ENCODE measurements around the gene MOB1A. TPM values are rescaled to one million over a fixed set of nuclear protein-coding genes. Genes with fewer than 3 reads are reported as not detected.

The MOB1A gene
- total RNA-seq, 4 donors from 2014 or later: 115 to 185 (median 133) TPM

DNA sequence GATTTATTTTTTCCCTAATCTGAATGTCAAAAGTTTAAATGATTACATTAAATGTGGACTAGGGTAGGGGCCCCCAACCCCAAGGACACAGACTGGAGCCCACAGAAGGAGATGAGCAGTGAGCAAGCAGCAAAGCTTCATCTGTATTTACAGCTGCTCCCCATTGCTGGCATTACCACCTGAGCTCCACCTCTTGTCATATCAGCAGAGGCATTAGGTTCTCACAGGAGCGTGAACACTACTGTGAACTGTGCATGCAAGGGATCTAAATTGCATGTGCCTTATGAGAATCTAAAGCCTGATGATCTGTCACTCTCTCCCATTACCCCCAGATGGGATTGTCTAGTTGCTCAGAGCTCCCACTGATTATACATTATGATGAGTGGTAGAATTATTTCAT lies 3.8 kb downstream of the MOB1A start:
- Histone ChIP-seq H3K27me3 (no peaks in the 10 kb centered on the region), H3K27ac (no peak overlapping the region), H3K4me1 (peaks cover 0 to 64% (median 14%) of the 10 kb centered on the region in 3 donors), H3K4me3 (no peak overlapping the region), H3K36me3 (peaks cover 0 to 28% of the 10 kb centered on the region in 2 donors), H3K9me3 (no peaks in the 10 kb centered on the region)
- TF ChIP-seq, protein P1, sequence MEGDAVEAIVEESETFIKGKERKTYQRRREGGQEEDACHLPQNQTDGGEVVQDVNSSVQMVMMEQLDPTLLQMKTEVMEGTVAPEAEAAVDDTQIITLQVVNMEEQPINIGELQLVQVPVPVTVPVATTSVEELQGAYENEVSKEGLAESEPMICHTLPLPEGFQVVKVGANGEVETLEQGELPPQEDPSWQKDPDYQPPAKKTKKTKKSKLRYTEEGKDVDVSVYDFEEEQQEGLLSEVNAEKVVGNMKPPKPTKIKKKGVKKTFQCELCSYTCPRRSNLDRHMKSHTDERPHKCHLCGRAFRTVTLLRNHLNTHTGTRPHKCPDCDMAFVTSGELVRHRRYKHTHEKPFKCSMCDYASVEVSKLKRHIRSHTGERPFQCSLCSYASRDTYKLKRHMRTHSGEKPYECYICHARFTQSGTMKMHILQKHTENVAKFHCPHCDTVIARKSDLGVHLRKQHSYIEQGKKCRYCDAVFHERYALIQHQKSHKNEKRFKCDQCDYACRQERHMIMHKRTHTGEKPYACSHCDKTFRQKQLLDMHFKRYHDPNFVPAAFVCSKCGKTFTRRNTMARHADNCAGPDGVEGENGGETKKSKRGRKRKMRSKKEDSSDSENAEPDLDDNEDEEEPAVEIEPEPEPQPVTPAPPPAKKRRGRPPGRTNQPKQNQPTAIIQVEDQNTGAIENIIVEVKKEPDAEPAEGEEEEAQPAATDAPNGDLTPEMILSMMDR (IDR thresholded peaks at IDR 0.05): no peak
- no peak for TF ChIP-seq POLR2A (IDR thresholded peaks at IDR 0.05)
- TF ChIP-seq EP300 (IDR thresholded peaks at IDR 0.05): no peak
- TF ChIP-seq POLR2AphosphoS5 (IDR thresholded peaks at IDR 0.05): no peak
- ATAC-seq: no peak
- WGBS, 2 donors (ENCODE audit: low coverage in 1 of 2): 71% methylated on average over 1 of the region's 1 CpG; no CpG with 5 or more reads in 1 of the 2 donors

DNA sequence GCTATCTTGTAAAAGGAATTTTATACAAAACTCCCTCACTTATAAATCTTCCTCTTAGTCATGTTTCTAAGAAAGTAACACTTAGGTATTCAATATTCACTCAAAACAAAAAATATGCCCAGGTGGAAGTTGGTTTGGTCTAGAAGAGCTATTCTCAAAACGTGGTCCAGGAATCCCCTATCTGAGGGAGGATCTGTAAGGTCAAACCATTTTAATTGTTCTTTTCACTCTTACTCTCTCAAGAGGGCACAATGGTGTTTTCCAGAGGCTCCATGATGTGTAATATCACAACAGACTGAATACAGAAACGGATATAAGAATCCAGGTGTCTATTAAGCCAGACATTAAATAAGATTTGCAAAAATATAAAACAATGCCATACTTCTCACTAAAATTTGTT lies 9.9 kb downstream of the MOB1A start:
- Histone ChIP-seq H3K27me3 (no peaks in the 10 kb centered on the region), H3K27ac (no peak overlapping the region), H3K4me1 (peaks cover 0 to 18% (median 0%) of the 10 kb centered on the region in 3 donors), H3K4me3 (no peak overlapping the region), H3K36me3 (peaks cover 4 to 89% of the 10 kb centered on the region in 2 donors), H3K9me3 (no peaks in the 10 kb centered on the region)
- TF ChIP-seq, protein P1 (IDR thresholded peaks at IDR 0.05): no peak
- TF ChIP-seq POLR2AphosphoS5 (IDR thresholded peaks at IDR 0.05) (no peak), EP300 (IDR thresholded peaks at IDR 0.05) (no peak), POLR2A (IDR thresholded peaks at IDR 0.05) (no peak)
- 71 to 100% methylated on average over 1 to 2 of the region's 2 CpGs for WGBS, 2 donors (ENCODE audit: low coverage in 1 of 2)
- ATAC-seq: no peak

DNA sequence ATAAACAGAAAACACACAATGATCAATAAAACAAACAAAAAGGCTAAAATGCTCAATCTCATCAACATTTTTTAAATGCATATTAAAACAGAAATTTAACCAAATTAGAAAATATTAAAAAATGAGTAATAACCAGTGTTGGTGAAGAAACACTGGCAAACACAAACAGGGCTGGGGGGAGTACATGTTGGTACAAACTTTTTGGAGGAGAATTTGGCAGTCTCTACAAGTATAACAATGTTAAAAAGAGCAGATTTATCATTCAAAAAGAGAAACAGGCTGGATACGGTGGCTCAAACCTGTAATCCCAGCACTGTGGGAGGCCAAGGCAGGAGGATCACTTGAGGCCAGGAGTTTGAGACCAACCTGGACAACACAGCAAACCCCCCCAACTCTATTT lies 13.9 kb downstream of the MOB1A start:
- no peak overlapping the region for H3K27ac ChIP-seq
- ATAC-seq: no peak
- no peaks in the 10 kb centered on the region for H3K9me3 ChIP-seq
- H3K4me1 ChIP-seq: no peaks in the 10 kb centered on the region
- 100% methylated on average over 1 of the region's 1 CpG for WGBS, 2 donors (ENCODE audit: low coverage in 1 of 2)
- H3K4me3 ChIP-seq: no peak overlapping the region
- H3K36me3 ChIP-seq: peaks cover 5 to 97% of the 10 kb centered on the region in 2 donors
- TF ChIP-seq, protein P1 (IDR thresholded peaks at IDR 0.05): no peak
- TF ChIP-seq POLR2AphosphoS5 (IDR thresholded peaks at IDR 0.05) (no peak), EP300 (IDR thresholded peaks at IDR 0.05) (no peak), POLR2A (IDR thresholded peaks at IDR 0.05) (no peak)
- no peaks in the 10 kb centered on the region for H3K27me3 ChIP-seq

DNA sequence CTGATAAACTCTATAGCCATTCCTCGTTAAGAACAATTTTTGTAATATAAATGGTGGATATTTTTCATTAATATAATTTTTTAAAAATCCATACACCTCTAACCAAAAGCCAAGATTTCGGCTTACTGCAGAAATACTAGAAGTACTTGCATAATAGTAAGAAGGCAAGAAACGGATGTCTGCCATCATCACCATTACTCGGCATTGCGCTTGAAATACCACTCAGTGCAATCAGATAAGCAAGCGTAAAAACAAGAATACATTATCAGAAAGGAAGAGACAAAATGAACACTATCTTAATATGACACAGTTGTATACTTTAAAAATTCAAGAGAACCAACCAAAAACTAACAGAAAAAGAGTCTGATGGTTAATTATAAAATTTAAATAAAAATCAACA lies 15.7 kb downstream of the MOB1A start:
- Histone ChIP-seq H3K27me3 (no peaks in the 10 kb centered on the region), H3K27ac (no peak overlapping the region), H3K4me3 (no peak overlapping the region), H3K36me3 (peaks cover 3 to 97% of the 10 kb centered on the region in 2 donors), H3K4me1 (no peaks in the 10 kb centered on the region), H3K9me3 (no peaks in the 10 kb centered on the region)
- no peak for ATAC-seq
- TF ChIP-seq POLR2A (IDR thresholded peaks at IDR 0.05): no peak
- TF ChIP-seq, protein P1 (IDR thresholded peaks at IDR 0.05): no peak
- no peak for TF ChIP-seq EP300 (IDR thresholded peaks at IDR 0.05)
- no peak for TF ChIP-seq POLR2AphosphoS5 (IDR thresholded peaks at IDR 0.05)
- WGBS, 2 donors (ENCODE audit: low coverage in 1 of 2): 86% methylated on average over 6 of the region's 6 CpGs

DNA sequence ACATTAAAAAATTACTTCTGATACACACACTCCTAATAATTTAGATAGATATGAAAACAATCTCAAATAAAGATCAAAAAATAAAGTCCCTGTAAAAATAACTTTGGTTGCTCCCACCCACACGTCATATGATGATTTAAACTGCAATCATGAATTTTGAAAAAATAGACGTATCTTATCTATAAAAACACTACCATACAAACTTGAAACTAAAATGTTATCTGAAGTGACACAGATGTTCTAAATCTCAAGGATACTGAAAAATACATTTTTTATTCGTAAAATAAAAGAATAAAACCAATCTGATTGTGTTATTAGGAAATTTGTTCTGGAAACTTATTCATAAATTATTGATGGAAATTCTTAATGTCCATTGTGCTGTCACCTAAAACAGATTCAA lies 22.8 kb downstream of the MOB1A start:
- WGBS, 2 donors (ENCODE audit: low coverage in 1 of 2): 77 to 90% methylated on average over 3 of the region's 3 CpGs
- Histone ChIP-seq H3K36me3 (peaks cover 6 to 94% of the 10 kb centered on the region in 2 donors), H3K9me3 (no peaks in the 10 kb centered on the region), H3K4me1 (no peaks in the 10 kb centered on the region), H3K27ac (no peak overlapping the region), H3K27me3 (no peaks in the 10 kb centered on the region), H3K4me3 (no peak overlapping the region)
- ATAC-seq: no peak
- TF ChIP-seq POLR2AphosphoS5 (IDR thresholded peaks at IDR 0.05): no peak
- TF ChIP-seq EP300 (IDR thresholded peaks at IDR 0.05): no peak
- TF ChIP-seq POLR2A (IDR thresholded peaks at IDR 0.05): no peak
- TF ChIP-seq, protein P1 (IDR thresholded peaks at IDR 0.05): no peak
